SK-N-SH treated with all-trans-retinoic acid at 6 μM for 48 hours (cell line): ENCODE results near the gene CLK3.

Source experiments
- ATAC-seq: fragments of 200-7000 bp; cut with Tn5 transposase; 3 replicates; pipeline ENCODE4 v1.9.1; 2020; ENCODE audit warnings: mild to moderate bottlenecking, moderate library complexity
- ARNTL ChIP-seq: fragments of 450-650 bp; formaldehyde crosslinking; IDR thresholded peaks from 2 replicates; pipeline ENCODE4 v1.5.0; 2020; ENCODE audit warnings: low read depth, mild to moderate bottlenecking, moderate library complexity, borderline replicate concordance
- BACH2 ChIP-seq: fragments of 250-450 bp; sonication (Bioruptor Pico); IDR thresholded peaks from 2 replicates; pipeline ENCODE4 v1.9.0; 2021; ENCODE audit warnings: mild to moderate bottlenecking, borderline replicate concordance
- CREB5 ChIP-seq: fragments of 250-450 bp; sonication (Bioruptor Pico); IDR thresholded peaks from 2 replicates; pipeline ENCODE4 v1.5.1; 2020; ENCODE audit warnings: low read depth, mild to moderate bottlenecking, moderate library complexity
- CSRNP3 ChIP-seq: fragments of 250-450 bp; sonication (Bioruptor Pico); IDR thresholded peaks from 2 replicates; pipeline ENCODE4 v1.5.1; 2021; ENCODE audit warnings: mild to moderate bottlenecking, moderate library complexity
- ESRRG ChIP-seq: fragments of 250-450 bp; sonication (Bioruptor Pico); IDR thresholded peaks from 2 replicates; pipeline ENCODE4 v1.6.1; 2021; ENCODE audit warnings: mild to moderate bottlenecking
- GLIS3 ChIP-seq: fragments of 250-450 bp; sonication (Bioruptor Pico); IDR thresholded peaks from 2 replicates; pipeline ENCODE4 v1.5.0; 2020; ENCODE audit warnings: mild to moderate bottlenecking, moderate library complexity
- ISL1 ChIP-seq: fragments of 250-450 bp; sonication (Bioruptor Pico); IDR thresholded peaks from 2 replicates; pipeline ENCODE4 v2.1.2; 2022; ENCODE audit warnings: mild to moderate bottlenecking, moderate library complexity
- OSR1 ChIP-seq: fragments of 250-450 bp; sonication (Bioruptor Pico); IDR thresholded peaks from 2 replicates; pipeline ENCODE4 v1.8.0; 2022; ENCODE audit warnings: moderate library complexity, mild to moderate bottlenecking, inconsistent platforms
- PPARA ChIP-seq: fragments of 250-450 bp; sonication (Bioruptor Pico); IDR thresholded peaks from 2 replicates; pipeline ENCODE4 v1.5.0; 2020; ENCODE audit warnings: mild to moderate bottlenecking, borderline replicate concordance
- RARB ChIP-seq: fragments of 250-450 bp; sonication (Bioruptor Pico); IDR thresholded peaks from 2 replicates; pipeline ENCODE4 v1.8.0; 2021; ENCODE audit warnings: mild to moderate bottlenecking, moderate library complexity
- SNAI2 ChIP-seq: fragments of 250-450 bp; sonication (Bioruptor Pico); IDR thresholded peaks from 2 replicates; pipeline ENCODE4 v1.5.0; 2020; ENCODE audit warnings: mild to moderate bottlenecking, moderate library complexity
- TOX ChIP-seq: fragments of 250-450 bp; sonication (Bioruptor Pico); IDR thresholded peaks from 2 replicates; pipeline ENCODE4 v1.8.0; 2021; ENCODE audit warnings: mild to moderate bottlenecking, moderate library complexity, borderline replicate concordance
- TSHZ2 ChIP-seq: fragments of 250-450 bp; sonication (Bioruptor Pico); IDR thresholded peaks from 2 replicates; pipeline ENCODE4 v1.5.0; 2020; ENCODE audit warnings: mild to moderate bottlenecking, moderate library complexity
- ZC3H10 ChIP-seq: fragments of 250-450 bp; sonication (Bioruptor Pico); IDR thresholded peaks from 2 replicates; pipeline ENCODE4 v1.5.1; 2021; ENCODE audit warnings: mild to moderate bottlenecking, moderate library complexity
- ZFP30 ChIP-seq: fragments of 450-650 bp; formaldehyde crosslinking; IDR thresholded peaks from 2 replicates; pipeline ENCODE4 v1.5.0; 2022; ENCODE audit warnings: mild to moderate bottlenecking, moderate library complexity
- ZNF565 ChIP-seq: fragments of 450-650 bp; formaldehyde crosslinking; conservative IDR thresholded peaks from 2 replicates; pipeline ENCODE4 v1.5.0; 2020; ENCODE audit warnings: low read depth, mild to moderate bottlenecking, moderate library complexity
- ZNF70 ChIP-seq: fragments of 450-650 bp; formaldehyde crosslinking; IDR thresholded peaks from 2 replicates; pipeline ENCODE4 v1.5.0; 2020; ENCODE audit warnings: mild to moderate bottlenecking, moderate library complexity
- ZNF8 ChIP-seq: fragments of 450-650 bp; formaldehyde crosslinking; IDR thresholded peaks from 2 replicates; pipeline ENCODE4 v1.5.0; 2020; ENCODE audit warnings: mild to moderate bottlenecking, moderate library complexity
- TF ChIP-seq, protein P1 (sequence below): fragments of 250-450 bp; sonication (Bioruptor Pico); IDR thresholded peaks from 2 replicates; pipeline ENCODE4 v1.8.0; 2020; ENCODE audit warnings: mild to moderate bottlenecking, moderate library complexity, borderline replicate concordance

Gene CLK3

DNA sequence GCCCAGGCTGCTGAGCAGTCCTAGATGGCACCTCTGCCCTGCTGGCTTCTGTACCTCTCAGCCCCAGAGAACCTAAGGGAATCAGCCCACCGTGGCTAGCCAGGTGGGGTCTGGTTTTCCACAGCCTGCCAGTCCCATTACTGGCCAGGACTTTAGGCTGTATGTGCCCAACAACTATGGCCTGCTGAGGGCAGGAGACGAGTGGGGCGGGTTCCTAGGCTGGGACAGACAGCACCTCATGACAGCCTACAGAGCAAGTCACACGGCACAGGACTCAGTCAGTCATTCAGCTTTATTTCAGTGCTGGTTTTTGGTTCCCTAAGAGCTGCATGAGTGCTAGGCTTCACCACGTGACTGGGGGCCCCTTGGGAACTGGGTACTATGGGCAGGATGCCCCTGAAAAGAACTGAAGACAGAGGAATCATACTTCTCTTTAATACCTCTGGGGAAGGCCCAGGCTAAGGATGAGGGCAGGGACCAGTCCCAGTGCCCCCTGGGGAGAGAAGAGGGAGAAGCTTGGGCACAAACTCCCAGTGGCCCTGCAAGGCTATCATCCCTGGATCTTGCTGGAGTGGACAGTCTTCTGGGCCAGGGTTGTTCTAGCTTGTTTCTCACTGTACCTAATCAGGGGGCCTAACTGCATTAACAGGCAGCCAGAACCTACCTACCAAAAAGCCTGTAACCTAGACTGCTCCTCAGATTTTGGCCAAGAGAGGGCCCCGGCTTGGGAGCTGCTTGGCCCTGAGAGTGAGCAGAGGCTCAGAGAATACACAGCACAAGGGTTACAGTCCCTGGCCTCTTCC lies 14.8 kb downstream of the CLK3 start:
- peak; percentile 18 for ATAC-seq
- TF ChIP-seq, protein P1, sequence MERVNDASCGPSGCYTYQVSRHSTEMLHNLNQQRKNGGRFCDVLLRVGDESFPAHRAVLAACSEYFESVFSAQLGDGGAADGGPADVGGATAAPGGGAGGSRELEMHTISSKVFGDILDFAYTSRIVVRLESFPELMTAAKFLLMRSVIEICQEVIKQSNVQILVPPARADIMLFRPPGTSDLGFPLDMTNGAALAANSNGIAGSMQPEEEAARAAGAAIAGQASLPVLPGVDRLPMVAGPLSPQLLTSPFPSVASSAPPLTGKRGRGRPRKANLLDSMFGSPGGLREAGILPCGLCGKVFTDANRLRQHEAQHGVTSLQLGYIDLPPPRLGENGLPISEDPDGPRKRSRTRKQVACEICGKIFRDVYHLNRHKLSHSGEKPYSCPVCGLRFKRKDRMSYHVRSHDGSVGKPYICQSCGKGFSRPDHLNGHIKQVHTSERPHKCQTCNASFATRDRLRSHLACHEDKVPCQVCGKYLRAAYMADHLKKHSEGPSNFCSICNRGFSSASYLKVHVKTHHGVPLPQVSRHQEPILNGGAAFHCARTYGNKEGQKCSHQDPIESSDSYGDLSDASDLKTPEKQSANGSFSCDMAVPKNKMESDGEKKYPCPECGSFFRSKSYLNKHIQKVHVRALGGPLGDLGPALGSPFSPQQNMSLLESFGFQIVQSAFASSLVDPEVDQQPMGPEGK (CRISPR knock-in tag) = no peak
- TF ChIP-seq SNAI2 (CRISPR knock-in tag) = no peak
- no peak for TF ChIP-seq ZNF8 (CRISPR knock-in tag)
- TF ChIP-seq, all 23 proteins: peak for 0

DNA sequence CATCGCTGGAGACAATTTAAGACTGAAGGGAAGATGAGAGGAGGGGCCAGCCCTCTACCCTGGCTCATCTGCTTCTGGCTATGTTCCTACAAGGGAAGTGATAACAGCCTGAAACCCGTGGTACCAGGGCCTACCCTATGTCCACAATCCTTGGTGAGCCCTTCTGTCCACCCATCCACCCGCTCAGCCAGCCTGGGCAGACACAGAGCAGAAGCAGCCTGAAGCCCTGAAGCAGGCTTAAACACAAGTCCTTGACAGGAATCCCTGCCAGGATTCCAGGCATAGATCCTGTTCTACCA lies 15.4 kb downstream of the CLK3 start:
- no peak for TF ChIP-seq TOX (CRISPR knock-in tag)
- no peak for TF ChIP-seq SNAI2 (CRISPR knock-in tag)
- TF ChIP-seq OSR1 (CRISPR knock-in tag) = no peak
- no peak for TF ChIP-seq CSRNP3 (CRISPR knock-in tag)
- TF ChIP-seq ISL1 = no peak
- no peak for TF ChIP-seq ZNF565 (CRISPR knock-in tag)
- TF ChIP-seq ZC3H10 (CRISPR knock-in tag) = no peak
- TF ChIP-seq RARB (CRISPR knock-in tag) = no peak
- no peak for TF ChIP-seq CREB5
- no peak for TF ChIP-seq ZFP30 (CRISPR knock-in tag)
- TF ChIP-seq GLIS3 = no peak
- no peak for TF ChIP-seq ESRRG (CRISPR knock-in tag)
- TF ChIP-seq TSHZ2 (CRISPR knock-in tag) = no peak
- TF ChIP-seq, protein P1 (CRISPR knock-in tag) = no peak
- TF ChIP-seq ZNF70 (CRISPR knock-in tag) = no peak
- no peak for TF ChIP-seq ZNF8 (CRISPR knock-in tag)
- ATAC-seq = no peak; the same call in 2 of the 3 replicates

GRCh38 chr15:74631408-74631807 lies 15.8 kb downstream of the CLK3 start:
- TF ChIP-seq BACH2 (CRISPR knock-in tag) (no peak), ARNTL (CRISPR knock-in tag) (no peak), OSR1 (CRISPR knock-in tag) (no peak), PPARA (no peak), CREB5 (no peak), TSHZ2 (CRISPR knock-in tag) (no peak), ISL1 (no peak)
- TF ChIP-seq, protein P1 (CRISPR knock-in tag) = no peak
- ATAC-seq = no peak
